ENCODE measurements around the gene PSMA2. TPM values are rescaled to one million over a fixed set of nuclear protein-coding genes. Genes with fewer than 3 reads are reported as not detected.

Gene PSMA2
- total and polyA plus RNA-seq, 10 donors = 44.3 to 144 (median 59.5) TPM

DNA sequence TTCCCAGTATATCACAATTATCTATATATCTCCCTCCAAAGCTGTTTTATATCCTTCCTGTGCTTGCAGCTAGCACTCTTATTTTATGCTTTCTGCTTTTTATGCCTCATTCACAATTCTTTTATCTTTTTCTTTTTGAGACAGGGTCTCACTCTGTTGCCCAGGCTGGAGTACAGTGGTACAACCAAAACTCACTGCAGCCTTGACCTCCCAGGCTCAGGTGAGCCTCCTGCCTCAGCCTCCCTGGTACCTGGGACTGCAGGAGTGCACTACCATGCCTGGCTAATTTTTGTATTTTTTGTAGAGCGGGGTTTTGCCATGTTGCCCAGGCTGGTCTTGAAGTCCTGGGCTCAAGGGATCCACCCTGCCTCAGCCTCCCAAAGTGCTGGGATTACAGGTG, 25.8 kb downstream of the PSMA2 start:
- no peak for TF ChIP-seq POLR2A (IDR thresholded peaks at IDR 0.05)
- no peak for TF ChIP-seq POLR2AphosphoS5 (IDR thresholded peaks at IDR 0.05)
- TF ChIP-seq, protein P1, sequence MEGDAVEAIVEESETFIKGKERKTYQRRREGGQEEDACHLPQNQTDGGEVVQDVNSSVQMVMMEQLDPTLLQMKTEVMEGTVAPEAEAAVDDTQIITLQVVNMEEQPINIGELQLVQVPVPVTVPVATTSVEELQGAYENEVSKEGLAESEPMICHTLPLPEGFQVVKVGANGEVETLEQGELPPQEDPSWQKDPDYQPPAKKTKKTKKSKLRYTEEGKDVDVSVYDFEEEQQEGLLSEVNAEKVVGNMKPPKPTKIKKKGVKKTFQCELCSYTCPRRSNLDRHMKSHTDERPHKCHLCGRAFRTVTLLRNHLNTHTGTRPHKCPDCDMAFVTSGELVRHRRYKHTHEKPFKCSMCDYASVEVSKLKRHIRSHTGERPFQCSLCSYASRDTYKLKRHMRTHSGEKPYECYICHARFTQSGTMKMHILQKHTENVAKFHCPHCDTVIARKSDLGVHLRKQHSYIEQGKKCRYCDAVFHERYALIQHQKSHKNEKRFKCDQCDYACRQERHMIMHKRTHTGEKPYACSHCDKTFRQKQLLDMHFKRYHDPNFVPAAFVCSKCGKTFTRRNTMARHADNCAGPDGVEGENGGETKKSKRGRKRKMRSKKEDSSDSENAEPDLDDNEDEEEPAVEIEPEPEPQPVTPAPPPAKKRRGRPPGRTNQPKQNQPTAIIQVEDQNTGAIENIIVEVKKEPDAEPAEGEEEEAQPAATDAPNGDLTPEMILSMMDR (IDR thresholded peaks at IDR 0.05 in 8 of 11, conservative IDR thresholded peaks at IDR 0.05 in 3 of 11) = no peak
- 91 to 100% (median 96%) methylated on average over 1 of the region's 1 CpG for WGBS, 5 donors
- H3K4me3 ChIP-seq = no peak overlapping the region

GRCh38 chr7:42902331-42902730, 29.6 kb downstream of the PSMA2 start:
- no peaks in the 10 kb centered on the region for H3K36me3 ChIP-seq
- no peak for DNase-seq
- H3K27me3 ChIP-seq (replicated peaks in 1 of 7) = no peaks in the 10 kb centered on the region
- TF ChIP-seq, protein P1 (IDR thresholded peaks at IDR 0.05 in 8 of 11, conservative IDR thresholded peaks at IDR 0.05 in 3 of 11) = no peak
- TF ChIP-seq POLR2AphosphoS5 (IDR thresholded peaks at IDR 0.05) (no peak), POLR2A (IDR thresholded peaks at IDR 0.05) (no peak)
- intact Hi-C loops (cut with DNase I; ENCODE audit: low total_unique reads) = no loop called here
- H3K4me3 ChIP-seq = no peak overlapping the region
- H3K4me1 ChIP-seq = peaks cover 0 to 2% (median 0%) of the 10 kb centered on the region in 6 donors
- WGBS, 5 donors = 34 to 52% (median 44%) methylated on average over 3 of the region's 3 CpGs
- H3K9me3 ChIP-seq = no peaks in the 10 kb centered on the region
- no peak overlapping the region for H3K27ac ChIP-seq

More for the DNA sequence above, 25.8 kb downstream of the PSMA2 start:
- Histone ChIP-seq H3K27ac (no peak overlapping the region), H3K9me3 (no peaks in the 10 kb centered on the region), H3K27me3 (replicated peaks in 1 of 7) (no peaks in the 10 kb centered on the region), H3K36me3 (no peaks in the 10 kb centered on the region), H3K4me1 (peaks cover 6 to 38% (median 12%) of the 10 kb centered on the region in 6 donors)
- intact Hi-C loops (cut with DNase I; ENCODE audit: low total_unique reads) = no loop called here
- DNase-seq = no peak

DNA sequence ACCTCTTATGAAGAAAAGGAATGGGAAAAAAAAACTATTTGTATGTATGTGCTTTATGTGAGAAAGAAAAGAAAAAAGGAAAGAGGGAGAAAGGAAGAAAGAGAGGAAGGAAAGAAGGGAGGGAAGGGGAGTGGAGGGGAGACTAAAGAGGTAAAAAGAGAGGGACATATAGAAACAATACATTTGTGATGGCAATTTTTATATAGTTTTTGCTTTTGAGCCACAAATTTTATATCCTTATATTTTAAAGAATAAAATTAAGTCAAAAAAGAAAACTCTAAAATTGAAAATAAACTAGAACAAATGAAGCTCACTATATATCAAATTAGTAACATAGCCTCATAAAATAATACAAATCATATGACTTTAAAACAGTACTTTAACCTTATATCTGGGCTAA, 31.1 kb downstream of the PSMA2 start:
- Histone ChIP-seq H3K4me1 (no peaks in the 10 kb centered on the region), H3K27ac (no peak overlapping the region)

DNA sequence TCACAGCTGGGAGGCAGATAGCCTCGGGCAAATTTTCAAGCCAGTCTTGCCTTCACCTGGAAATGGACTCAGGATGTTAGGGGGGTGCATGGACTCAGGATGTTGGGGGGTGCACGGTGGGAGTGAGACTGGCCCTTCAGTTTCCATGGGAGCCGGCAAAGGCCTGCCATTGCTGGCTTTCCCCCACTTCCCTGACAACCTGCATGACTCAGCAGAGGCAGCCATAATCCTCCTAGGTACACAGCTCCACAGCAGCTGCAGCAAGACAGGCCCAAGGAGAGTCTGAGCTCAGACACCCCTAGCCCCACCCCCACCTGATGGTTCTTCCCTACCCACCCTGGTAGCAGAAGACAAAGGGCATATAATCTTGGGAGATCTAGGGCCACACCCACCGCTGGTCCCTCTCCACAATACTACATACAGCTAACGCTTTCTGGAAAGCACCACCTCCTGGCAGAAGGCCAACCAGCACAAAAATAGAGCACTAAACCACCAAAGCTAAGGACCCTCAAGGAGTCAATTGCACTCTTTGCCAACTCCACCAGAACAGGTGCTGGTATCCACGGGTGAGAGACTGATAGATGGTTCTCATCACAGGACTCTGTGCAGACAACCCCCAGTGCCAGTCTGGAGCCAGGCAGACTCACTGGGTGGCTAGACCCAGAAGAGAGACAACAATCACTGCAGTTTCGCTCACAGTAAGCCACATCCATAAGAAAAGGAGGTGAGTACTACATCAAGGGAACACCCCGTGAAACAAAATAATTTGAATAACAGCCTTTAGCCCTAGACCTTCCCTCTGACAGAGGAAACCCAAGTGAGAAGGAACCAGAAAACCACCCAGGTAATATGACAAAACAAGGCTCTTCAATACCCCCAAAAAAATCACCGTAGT, 38.4 kb downstream of the PSMA2 start:
- no peaks in the 10 kb centered on the region for H3K36me3 ChIP-seq
- no peak for DNase-seq
- peaks cover 0 to 9% (median 8%) of the 10 kb centered on the region in 8 donors for H3K9me3 ChIP-seq
- intact Hi-C loops (cut with DNase I; ENCODE audit: low total_unique reads) = no loop called here
- 75 to 81% (median 78%) methylated on average over 9 of the region's 9 CpGs for WGBS, 5 donors
- H3K27me3 ChIP-seq (replicated peaks in 1 of 7) = peaks cover 0 to 3% (median 0%) of the 10 kb centered on the region in 7 donors
- H3K4me1 ChIP-seq = peaks cover 0 to 17% (median 11%) of the 10 kb centered on the region in 6 donors
- TF ChIP-seq POLR2A (IDR thresholded peaks at IDR 0.05) (no peak), POLR2AphosphoS5 (IDR thresholded peaks at IDR 0.05) (no peak)
- TF ChIP-seq, protein P1 (IDR thresholded peaks at IDR 0.05 in 8 of 11, conservative IDR thresholded peaks at IDR 0.05 in 3 of 11) = no peak
- no peak overlapping the region for H3K4me3 ChIP-seq
- no peak overlapping the region for H3K27ac ChIP-seq

More for the DNA sequence above, 31.1 kb downstream of the PSMA2 start:
- TF ChIP-seq POLR2AphosphoS5 (IDR thresholded peaks at IDR 0.05) = no peak
- TF ChIP-seq, protein P1 (IDR thresholded peaks at IDR 0.05 in 8 of 11, conservative IDR thresholded peaks at IDR 0.05 in 3 of 11) = no peak
- TF ChIP-seq POLR2A (IDR thresholded peaks at IDR 0.05) = no peak
- no peaks in the 10 kb centered on the region for H3K36me3 ChIP-seq
- no peak for DNase-seq
- H3K4me3 ChIP-seq = no peak overlapping the region
- H3K9me3 ChIP-seq = no peaks in the 10 kb centered on the region
- intact Hi-C loops (cut with DNase I; ENCODE audit: low total_unique reads) = no loop called here
- H3K27me3 ChIP-seq (replicated peaks in 1 of 7) = no peaks in the 10 kb centered on the region
